BJ (cell line): ENCODE data around the gene HRAS. TPM values are rescaled to one million over a fixed set of nuclear protein-coding genes. Genes with fewer than 3 reads are reported as not detected.

ENCODE experiments used
- CTCF ChIA-PET: fragments of 350-600 bp; formaldehyde crosslinking; extraction: SDS; loops from one replicate; lab custom pipeline; 2021; ENCODE audit warnings: antibody characterized with exemption, inconsistent platforms; lab: Yijun Ruan, JAX
- POLR2A ChIA-PET: fragments of 300-600 bp; sonication (Branson Sonifier 250); formaldehyde crosslinking; extraction: SDS; loops from one replicate; lab custom pipeline; 2021; ENCODE audit warnings: antibody characterized with exemption; lab: Charles Lee
- DNase-seq: peaks from one replicate; pipeline ENCODE4 v3.0.0-alpha.2; 2011; ENCODE audit warnings: low read depth
- H3K27me3 ChIP-seq: 2 replicates; pipeline ENCODE4 v1.6.0; 2011; ENCODE audit warnings: low read length; ENCODE audit not compliant: control insufficient read depth, insufficient read depth
- H3K36me3 ChIP-seq: 2 replicates; pipeline ENCODE4 v1.5.1; 2011; ENCODE audit warnings: low read length; ENCODE audit not compliant: control insufficient read depth, insufficient read depth
- H3K4me3 ChIP-seq: 2 replicates; pipeline ENCODE4 v1.5.1; 2011; ENCODE audit warnings: low read depth, mild to moderate bottlenecking, control low read depth, low read length
- polyA plus RNA-seq: library from polyadenylated mRNA; depleted of rRNA; stranded (reverse); fragments of >200 nt; gene quantifications from 2 replicates; pipeline ENCODE4 v1.2.3, GENCODE V29; 2011
- TF ChIP-seq, protein P1 (sequence below): IDR thresholded peaks from 2 replicates; pipeline ENCODE4 v1.5.1; 2011; ENCODE audit warnings: low read depth, mild to moderate bottlenecking, control low read depth, inconsistent platforms, low read length, moderate library complexity; ENCODE audit not compliant: insufficient read depth

The HRAS gene
- polyA plus RNA-seq, 1 experiment: 90.4 TPM

DNA sequence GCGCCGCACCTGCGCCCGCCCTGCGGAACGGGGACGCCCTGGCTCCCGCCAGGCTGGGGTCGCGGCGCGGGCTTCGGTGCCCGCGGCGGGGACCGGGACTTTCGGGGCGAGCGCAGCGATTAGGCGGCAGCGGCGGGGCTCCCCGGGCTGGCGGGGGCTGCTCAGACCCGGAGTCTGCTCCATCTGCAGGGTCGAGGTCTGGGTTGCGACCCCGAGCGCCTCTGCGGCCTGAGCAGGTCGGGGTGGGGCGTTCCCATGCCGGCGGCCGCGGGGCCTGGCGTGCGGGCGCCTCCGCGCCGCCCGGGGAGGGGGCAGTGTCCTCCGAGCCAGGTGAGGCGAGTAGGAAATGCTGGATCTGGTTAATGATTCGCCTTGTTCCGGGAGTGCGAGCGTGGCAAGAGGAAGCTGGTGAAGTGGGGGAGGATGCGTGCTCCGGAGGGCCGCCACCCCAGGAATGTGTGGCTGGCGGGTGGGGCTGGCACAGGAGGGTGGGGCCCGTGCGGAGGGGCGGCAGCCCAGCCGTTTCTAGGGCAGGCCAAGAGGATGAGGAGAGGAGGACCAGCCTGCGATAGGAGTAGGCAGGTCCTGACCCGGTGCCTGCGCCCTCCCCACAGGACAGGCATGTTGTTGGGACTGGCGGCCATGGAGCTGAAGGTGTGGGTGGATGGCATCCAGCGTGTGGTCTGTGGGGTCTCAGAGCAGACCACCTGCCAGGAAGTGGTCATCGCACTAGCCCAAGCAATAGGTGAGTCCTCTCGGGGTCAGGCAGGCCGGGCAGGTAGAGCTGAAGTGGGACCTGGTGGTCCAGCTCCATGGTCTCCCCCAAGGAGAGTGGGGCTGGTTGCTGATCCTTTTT is 26.0 kb upstream of the HRAS start:
- Histone ChIP-seq H3K27me3 (peaks cover 12% of the 10 kb centered on the region), H3K4me3 (peak overlapping the region; percentile 60), H3K36me3 (peaks cover 16% of the 10 kb centered on the region)
- no peak for DNase-seq
- TF ChIP-seq, protein P1, sequence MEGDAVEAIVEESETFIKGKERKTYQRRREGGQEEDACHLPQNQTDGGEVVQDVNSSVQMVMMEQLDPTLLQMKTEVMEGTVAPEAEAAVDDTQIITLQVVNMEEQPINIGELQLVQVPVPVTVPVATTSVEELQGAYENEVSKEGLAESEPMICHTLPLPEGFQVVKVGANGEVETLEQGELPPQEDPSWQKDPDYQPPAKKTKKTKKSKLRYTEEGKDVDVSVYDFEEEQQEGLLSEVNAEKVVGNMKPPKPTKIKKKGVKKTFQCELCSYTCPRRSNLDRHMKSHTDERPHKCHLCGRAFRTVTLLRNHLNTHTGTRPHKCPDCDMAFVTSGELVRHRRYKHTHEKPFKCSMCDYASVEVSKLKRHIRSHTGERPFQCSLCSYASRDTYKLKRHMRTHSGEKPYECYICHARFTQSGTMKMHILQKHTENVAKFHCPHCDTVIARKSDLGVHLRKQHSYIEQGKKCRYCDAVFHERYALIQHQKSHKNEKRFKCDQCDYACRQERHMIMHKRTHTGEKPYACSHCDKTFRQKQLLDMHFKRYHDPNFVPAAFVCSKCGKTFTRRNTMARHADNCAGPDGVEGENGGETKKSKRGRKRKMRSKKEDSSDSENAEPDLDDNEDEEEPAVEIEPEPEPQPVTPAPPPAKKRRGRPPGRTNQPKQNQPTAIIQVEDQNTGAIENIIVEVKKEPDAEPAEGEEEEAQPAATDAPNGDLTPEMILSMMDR: no peak
- POLR2A ChIA-PET: no interaction called here
- CTCF ChIA-PET: no interaction called here

DNA sequence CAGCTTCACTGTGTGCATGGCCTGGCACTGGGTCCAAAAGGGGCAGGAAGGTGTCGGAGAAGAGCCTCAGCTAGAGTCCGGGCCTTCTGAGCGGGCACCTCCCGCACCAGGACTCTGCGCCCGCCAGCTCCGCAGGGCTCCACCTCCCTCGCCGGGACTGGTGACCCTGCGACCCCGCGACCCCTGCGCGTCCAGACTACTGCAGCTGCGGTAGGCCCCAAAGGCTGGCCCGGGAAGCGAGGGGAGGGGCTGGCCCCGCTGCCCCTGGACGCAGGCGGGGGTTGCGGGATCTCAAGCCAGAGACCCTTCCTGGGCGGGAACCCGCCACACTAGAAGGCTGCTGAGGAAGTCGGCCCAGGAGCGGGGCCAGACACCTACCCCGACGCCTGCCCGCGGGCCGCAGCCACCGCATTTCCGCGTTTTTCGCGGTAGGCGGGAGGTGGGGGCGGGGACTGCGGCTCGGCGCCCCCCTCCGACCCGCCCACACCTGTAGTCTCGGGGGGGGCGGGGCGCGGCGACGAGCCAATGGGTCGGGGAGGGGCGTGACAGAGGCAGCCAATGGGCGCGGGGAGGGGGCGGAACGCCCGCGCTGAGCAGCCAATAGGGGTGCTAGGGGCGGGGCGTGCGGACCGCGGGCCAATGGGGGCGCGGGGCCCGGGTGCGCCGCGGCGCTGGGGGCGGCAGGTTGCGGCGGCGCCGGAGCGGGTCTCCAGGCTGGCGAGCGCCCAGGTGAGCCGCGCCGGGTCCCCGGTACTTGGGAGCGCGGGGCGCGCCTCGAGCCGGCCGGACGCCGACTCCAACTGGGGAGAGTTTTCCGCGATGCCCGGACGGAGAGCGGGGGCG is 25.1 kb upstream of the HRAS start, which contains the start of the genes LMNTD2 and RASSF7:
TSS of gene LMNTD2 (minus strand) at position 434 of the 843 bp plus-strand sequence. CDS start at position 412, 22 bp downstream.
TSS of gene RASSF7 (plus strand) at position 666 of the 843 bp plus-strand sequence. CDS start 799 bp downstream, outside the sequence.
- POLR2A ChIA-PET: no interaction called here
- CTCF ChIA-PET: interaction anchor here (1.3 kb wide), 1 partner anchor 163 kb away, joined by 5 read pairs; no protein-coding TSS in a partner anchor
- TF ChIP-seq, protein P1: no peak

DNA sequence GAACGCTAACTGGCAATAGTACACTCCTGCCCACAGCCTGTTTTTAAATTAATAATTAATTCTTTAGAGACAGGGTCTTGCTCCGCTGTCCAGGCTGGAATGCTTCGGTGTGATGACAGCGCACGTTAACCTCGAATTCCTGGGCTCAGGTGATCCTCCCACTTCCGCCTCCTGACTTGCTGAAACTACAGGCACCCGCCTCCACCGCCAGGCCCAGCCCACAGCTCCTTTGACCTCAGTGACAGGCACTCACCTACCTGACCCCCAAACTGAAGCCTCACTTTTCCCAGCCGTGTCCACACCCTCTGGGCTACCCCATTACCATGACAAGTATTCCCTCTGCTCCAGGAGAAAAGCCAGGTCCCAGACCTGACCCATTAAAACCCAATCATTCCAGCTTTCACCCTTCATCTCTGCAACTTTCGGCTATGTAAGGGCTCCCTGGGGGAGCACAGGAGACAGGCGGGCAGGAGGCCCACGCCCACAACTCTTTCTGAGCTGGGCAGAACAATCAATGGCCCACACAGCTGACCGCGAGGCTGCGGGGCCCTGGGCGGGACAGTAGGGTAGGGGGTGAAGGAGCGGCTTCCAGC is 24.4 kb upstream of the HRAS start:
- TF ChIP-seq, protein P1: no peak
- ChIA-PET POLR2A (no interaction called here), CTCF (interaction anchor here (0.9 to 1.3 kb wide), 2 partner anchors 163 to 168 kb away, joined by 3 to 5 read pairs; no protein-coding TSS in a partner anchor)
- Histone ChIP-seq H3K36me3 (peaks cover 8% of the 10 kb centered on the region), H3K27me3 (peaks cover 15% of the 10 kb centered on the region), H3K4me3 (peak overlapping the region; percentile 67)
- DNase-seq: no peak

More for the DNA sequence above, 25.1 kb upstream of the HRAS start, which contains the start of the genes LMNTD2 and RASSF7:
- Histone ChIP-seq H3K36me3 (peaks cover 8% of the 10 kb centered on the region), H3K4me3 (peak within 1 kb of the TSS; percentile 67), H3K27me3 (peaks cover 13% of the 10 kb centered on the region)
- no peak for DNase-seq

DNA sequence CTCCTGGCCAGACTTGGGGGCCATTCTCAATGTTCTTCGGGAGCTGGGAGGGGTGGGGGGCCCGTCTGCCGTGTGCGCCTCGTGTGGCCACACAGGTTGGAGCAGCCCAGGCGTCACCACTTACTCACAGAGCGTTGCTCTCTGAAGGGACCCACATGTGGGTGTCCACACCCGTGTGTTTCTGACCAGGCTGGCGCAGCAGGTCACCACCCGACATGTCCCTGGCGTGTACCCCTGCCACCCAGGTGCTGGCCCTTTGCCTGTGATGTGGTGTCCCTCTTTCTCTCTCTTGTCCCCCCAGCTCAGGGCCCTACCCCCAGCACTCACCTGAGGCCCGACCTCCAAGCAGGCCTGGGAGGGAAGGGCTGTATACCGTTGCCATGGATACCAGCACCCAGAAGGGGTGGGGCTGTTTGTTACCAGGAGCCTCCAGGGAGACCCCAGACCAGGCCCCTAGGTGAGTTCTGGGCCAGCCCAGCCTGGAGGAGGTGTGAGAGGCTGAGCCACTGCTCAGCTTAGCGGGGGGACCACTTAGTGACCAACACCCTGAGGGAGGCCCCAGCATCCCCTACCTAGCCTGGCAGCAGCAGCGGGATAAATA is 23.7 kb upstream of the HRAS start:
- ChIA-PET POLR2A (no interaction called here), CTCF (interaction anchor here (0.9 to 1.3 kb wide), 2 partner anchors 164 to 169 kb away, joined by 3 to 5 read pairs; no protein-coding TSS in a partner anchor)
- DNase-seq: no peak
- Histone ChIP-seq H3K36me3 (peaks cover 8% of the 10 kb centered on the region), H3K4me3 (no peak overlapping the region), H3K27me3 (peaks cover 15% of the 10 kb centered on the region)
- TF ChIP-seq, protein P1: no peak
